HUES48 (cell line): ENCODE data around the gene DTNBP1.

ENCODE experiments used
- H3K27ac ChIP-seq: one replicate; pipeline ENCODE4 v1.7.0; 2013; ENCODE audit warnings: low read depth, low read length, inconsistent platforms
- H3K27me3 ChIP-seq: 2 replicates; pipeline ENCODE4 v1.6.1; 2013; ENCODE audit warnings: mild to moderate bottlenecking, low read length; ENCODE audit not compliant: control insufficient read depth, insufficient read depth
- H3K36me3 ChIP-seq: 2 replicates; pipeline ENCODE4 v1.6.1; 2013; ENCODE audit warnings: low read length; ENCODE audit not compliant: control insufficient read depth, insufficient read depth
- H3K4me1 ChIP-seq: 2 replicates; pipeline ENCODE4 v1.6.1; 2013; ENCODE audit warnings: mild to moderate bottlenecking, low read length; ENCODE audit not compliant: control insufficient read depth, insufficient read depth
- H3K4me3 ChIP-seq: 2 replicates; pipeline ENCODE4 v1.5.1; 2013; ENCODE audit warnings: mild to moderate bottlenecking, low read depth, low read length
- H3K9ac ChIP-seq: 2 replicates; pipeline ENCODE4 v1.6.1; 2013; ENCODE audit warnings: mild to moderate bottlenecking, low read depth, low read length, moderate library complexity
- H3K9me3 ChIP-seq: 2 replicates; pipeline ENCODE4 v1.6.1; 2013; ENCODE audit warnings: low read length; ENCODE audit not compliant: control insufficient read depth, insufficient read depth

DTNBP1 gene

DNA sequence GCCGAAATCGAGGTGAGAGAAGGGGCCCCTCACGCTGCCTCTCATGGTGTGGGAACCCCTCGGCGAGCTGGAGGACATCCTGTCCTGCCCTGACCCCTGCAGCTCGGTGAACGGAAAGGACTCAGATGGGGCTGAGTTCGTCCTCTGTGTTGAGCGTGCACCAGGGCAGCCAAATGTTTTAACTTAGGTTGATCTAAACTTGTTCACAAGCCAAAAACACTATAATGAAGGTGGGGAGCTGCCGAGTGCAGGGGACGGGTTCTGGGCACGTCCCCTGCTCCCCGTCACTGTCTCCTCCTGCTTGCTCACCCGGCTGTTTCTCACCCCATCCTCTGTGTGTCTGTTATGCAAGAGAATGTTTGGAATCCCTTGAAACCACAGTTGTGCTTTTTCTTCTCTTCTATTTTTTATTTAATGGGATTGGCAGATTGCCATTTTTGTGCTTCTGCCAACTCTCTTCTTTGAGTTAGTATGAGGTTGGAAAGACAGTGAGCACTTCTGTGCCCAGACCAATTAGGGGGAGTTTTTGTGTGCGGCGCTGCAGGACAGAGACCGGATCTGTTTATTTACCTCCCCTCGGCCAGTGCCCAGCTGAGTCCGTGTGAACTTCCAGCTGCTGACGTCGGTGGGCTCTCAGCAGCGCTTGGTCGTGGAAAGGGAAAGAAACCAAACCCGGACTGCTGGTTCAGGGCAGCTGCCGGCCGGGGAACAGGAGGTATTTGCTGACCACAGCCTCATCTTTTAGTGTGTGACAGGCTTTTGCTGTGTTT is 158.1 kb downstream of the DTNBP1 start:
- Histone ChIP-seq H3K27ac (no peak overlapping the region), H3K9me3 (no peaks in the 10 kb centered on the region), H3K36me3 (peaks cover 100% of the 10 kb centered on the region), H3K4me3 (no peak overlapping the region), H3K9ac (no peak overlapping the region), H3K4me1 (peaks cover 24% of the 10 kb centered on the region), H3K27me3 (no peaks in the 10 kb centered on the region)

DNA sequence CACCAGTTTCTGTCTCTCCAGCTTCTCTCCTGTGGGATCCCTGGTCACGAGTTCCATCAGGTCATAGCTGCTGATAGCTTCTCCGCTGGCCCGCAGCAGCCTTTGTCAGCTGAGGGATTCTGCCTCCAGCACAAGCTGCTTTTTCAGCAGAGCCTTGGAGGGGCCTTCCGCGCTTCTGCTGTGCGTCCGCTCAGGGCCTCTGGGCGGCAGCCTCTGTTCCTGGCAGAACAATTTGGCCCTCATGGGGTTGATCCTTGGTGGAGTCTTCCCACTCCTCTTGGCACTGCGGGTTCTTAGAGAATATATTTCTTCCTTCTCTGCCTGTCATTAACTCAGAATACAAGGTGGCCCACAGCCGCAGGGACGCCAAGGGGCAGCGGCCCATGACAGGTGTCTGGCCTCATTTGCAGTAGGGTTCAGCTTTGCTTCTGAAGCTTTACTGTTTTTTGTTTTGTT is 158.8 kb downstream of the DTNBP1 start:
- peaks cover 100% of the 10 kb centered on the region for H3K36me3 ChIP-seq
- no peak overlapping the region for H3K27ac ChIP-seq

DNA sequence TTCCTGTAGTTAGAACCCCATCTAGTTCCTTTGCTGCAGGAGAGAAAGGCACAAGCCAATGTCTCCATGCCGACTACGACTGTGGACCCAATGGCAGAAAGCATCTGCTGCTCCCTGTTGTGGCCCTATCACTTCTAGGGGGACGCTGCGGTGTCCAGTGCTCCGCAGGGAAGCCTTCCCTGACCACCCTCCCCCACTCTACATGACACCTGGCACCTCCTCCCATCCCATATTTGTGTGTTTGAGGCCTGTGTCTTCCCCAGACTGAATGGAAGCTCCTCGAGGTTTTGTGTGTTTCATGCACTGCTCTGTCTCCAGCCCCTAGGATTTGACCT is 159.5 kb downstream of the DTNBP1 start:
- Histone ChIP-seq H3K27me3 (no peaks in the 10 kb centered on the region), H3K27ac (no peak overlapping the region)

More for the DNA sequence above, 158.8 kb downstream of the DTNBP1 start:
- Histone ChIP-seq H3K27me3 (no peaks in the 10 kb centered on the region), H3K4me3 (no peak overlapping the region), H3K9ac (no peak overlapping the region), H3K4me1 (peaks cover 24% of the 10 kb centered on the region), H3K9me3 (no peaks in the 10 kb centered on the region)

DNA sequence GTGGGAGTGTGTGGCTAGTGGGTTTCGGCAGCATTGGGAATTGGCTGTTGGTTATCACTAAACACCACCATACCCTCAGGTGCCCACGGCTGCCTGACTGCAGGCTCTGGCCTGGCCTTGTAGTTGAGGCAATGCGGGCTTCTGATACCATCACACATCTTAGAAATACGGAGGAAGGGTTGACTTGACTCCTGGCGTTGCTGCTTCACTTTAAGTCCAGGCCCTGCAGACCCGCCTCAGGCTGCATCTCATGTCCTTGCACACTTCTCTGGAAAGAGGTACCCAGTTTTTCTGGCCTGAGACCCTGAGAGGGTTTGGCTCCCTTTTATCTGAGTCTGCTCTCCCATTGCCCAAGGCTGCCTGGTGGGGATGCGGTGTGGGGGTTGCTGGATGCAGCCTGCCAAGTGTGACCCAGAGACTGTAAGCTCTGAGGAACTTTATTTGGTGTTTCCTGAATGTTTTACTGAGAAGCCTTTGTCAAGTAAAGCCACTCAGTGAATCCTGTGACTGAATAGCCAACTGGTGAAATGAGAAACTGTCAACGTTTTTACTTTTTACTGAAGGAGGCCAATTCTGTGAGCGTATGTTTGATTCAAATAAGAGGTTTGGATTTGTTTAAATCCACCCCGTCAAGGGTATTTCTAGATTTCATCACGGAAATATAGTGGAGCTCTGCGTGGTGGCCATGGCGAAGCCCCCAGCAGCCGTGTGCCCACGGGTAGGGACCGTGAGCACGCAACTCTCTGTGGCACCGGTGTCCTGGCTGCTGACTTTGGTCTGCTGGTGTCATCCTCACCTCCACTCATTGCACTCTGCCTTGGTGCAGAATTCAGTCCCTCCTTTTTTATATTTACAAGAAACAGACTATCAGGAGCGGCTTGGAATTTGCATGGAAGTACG is 160.1 kb downstream of the DTNBP1 start:
- Histone ChIP-seq H3K27ac (no peak overlapping the region), H3K4me1 (peaks cover 13% of the 10 kb centered on the region), H3K36me3 (peaks cover 100% of the 10 kb centered on the region), H3K27me3 (no peaks in the 10 kb centered on the region), H3K9ac (no peak overlapping the region), H3K4me3 (no peak overlapping the region), H3K9me3 (no peaks in the 10 kb centered on the region)

More for the DNA sequence above, 159.5 kb downstream of the DTNBP1 start:
- no peaks in the 10 kb centered on the region for H3K9me3 ChIP-seq
- H3K9ac ChIP-seq, result no peak overlapping the region
- H3K4me3 ChIP-seq, result no peak overlapping the region
- peaks cover 100% of the 10 kb centered on the region for H3K36me3 ChIP-seq
- H3K4me1 ChIP-seq, result peaks cover 17% of the 10 kb centered on the region

DNA sequence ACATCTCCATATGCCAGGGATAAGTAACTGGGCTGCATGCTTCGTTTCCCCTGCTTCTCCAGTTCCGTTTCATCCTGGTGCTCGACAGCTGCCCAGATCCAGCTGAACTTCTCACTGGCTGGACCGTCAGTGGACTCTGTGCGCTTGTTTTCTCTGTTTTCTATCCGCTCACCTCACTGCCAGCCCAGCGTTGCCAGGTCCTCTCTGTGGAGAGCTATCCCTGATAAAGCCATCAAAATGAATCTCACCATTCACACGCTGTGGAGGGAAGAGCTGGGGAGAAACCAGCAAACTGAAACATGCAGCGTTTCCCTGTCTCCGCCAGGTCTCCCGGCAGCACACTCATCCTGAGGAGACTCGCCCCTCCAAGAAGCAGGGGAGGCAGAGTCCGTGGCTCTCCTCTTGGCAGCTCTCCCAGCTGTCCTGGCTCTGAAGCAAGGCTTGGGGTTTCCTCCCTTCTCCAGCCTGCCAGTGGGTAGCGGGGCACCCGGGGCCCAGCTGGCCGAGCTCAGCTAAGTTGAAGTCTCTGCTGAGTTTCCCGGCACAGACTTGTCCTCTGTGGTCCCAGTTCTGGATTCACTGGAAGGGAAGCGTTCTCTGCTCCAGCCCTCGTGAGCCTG is 160.9 kb downstream of the DTNBP1 start:
- no peaks in the 10 kb centered on the region for H3K27me3 ChIP-seq
- peaks cover 98% of the 10 kb centered on the region for H3K36me3 ChIP-seq
- peaks cover 7% of the 10 kb centered on the region for H3K4me1 ChIP-seq
- no peak overlapping the region for H3K27ac ChIP-seq
- H3K9me3 ChIP-seq, result no peaks in the 10 kb centered on the region
- H3K9ac ChIP-seq, result no peak overlapping the region
- H3K4me3 ChIP-seq, result no peak overlapping the region

DNA sequence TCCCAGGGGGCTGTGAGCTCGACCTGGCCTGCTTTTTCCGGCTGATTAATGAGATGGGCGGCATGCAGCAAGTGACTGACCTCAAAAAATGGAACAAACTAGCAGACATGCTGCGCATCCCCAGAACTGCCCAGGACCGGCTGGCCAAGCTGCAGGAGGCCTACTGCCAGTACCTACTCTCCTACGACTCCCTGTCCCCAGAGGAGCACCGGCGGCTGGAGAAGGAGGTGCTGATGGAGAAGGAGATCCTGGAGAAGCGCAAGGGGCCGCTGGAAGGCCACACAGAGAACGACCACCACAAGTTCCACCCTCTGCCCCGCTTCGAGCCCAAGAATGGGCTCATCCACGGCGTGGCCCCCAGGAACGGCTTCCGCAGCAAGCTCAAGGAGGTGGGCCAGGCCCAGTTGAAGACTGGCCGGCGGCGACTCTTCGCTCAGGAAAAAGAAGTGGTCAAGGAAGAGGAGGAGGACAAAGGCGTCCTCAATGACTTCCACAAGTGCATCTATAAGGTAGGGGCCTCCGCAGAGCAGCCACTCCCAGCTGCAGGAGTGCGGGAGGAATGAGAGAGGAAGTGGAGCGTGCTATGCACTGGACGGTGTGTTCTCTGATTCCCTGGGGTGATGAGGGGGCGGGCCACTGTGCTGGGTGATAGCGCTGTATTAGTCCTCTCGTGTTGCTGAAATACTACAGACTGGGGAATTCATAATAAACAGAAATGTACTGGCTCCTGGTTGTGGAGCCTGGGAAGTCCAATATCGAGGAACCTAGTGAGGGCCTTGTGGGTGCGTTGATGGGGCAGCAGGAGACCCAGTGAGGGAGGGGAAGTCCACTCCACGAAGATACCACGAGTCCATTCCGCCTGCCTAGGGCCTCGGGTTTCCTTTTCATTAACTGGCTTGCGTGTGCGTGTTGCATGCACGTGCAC is 161.7 kb downstream of the DTNBP1 start:
- Histone ChIP-seq H3K9ac (no peak overlapping the region), H3K4me1 (no peaks in the 10 kb centered on the region), H3K36me3 (peaks cover 98% of the 10 kb centered on the region), H3K4me3 (no peak overlapping the region), H3K27ac (no peak overlapping the region), H3K27me3 (no peaks in the 10 kb centered on the region), H3K9me3 (no peaks in the 10 kb centered on the region)

DNA sequence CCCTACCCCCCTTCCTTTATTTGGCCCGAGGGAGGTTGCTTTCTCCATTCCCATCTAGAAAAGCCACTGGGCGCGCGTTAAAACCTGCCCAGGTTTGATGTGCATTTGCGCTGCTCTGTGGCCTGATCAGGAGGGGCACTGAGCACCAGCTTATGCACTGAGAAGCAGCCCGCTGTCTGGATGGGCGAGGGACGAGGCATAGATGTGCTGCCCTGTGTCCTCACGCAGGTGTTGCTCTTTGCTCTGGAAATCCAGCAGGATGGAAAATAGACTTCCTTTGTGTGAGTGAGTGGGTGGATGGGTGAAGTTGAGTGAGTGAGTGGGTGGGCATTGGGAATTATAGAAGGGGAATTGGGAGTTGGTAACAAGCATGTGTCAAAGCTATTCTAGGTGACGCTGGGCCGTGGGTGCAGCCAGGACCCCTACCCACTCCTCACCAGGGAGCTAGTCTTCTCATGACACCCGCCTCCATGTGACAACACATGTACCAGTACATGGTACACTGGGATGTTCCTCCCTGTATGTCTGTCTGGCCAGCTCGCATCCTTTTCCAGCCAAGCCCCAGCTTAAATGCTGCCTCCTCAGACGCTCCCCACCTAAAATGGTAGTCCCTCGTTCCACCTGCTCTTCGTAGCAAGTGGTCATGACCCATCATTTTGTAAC is 162.6 kb downstream of the DTNBP1 start:
- no peak overlapping the region for H3K27ac ChIP-seq
- no peaks in the 10 kb centered on the region for H3K4me1 ChIP-seq
- H3K9ac ChIP-seq, result no peak overlapping the region
- no peaks in the 10 kb centered on the region for H3K9me3 ChIP-seq
- peaks cover 98% of the 10 kb centered on the region for H3K36me3 ChIP-seq
- H3K27me3 ChIP-seq, result no peaks in the 10 kb centered on the region
- H3K4me3 ChIP-seq, result no peak overlapping the region

DNA sequence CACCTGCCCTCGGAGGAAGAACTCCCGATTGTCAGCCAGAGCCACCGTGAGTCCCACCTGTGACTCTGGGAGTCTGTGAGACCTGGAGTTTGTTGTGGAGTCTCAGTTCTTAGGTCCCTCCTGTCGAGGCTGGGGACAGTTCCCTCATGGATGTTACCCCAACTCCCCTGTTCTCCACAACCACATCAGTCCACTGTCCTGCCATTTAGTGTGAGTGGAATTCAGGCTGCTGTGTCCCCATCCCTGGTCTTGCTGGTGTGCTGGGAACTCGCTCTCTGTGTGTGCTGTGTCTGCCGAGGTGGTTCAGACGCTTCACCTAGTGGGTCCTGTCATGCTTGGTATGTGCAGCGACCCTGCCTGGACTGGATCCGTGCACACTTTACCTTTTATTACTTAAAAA is 163.2 kb downstream of the DTNBP1 start:
- no peaks in the 10 kb centered on the region for H3K4me1 ChIP-seq
- H3K4me3 ChIP-seq, result no peak overlapping the region
- H3K9me3 ChIP-seq, result no peaks in the 10 kb centered on the region
- no peaks in the 10 kb centered on the region for H3K27me3 ChIP-seq
- no peak overlapping the region for H3K27ac ChIP-seq
- H3K36me3 ChIP-seq, result peaks cover 98% of the 10 kb centered on the region
- no peak overlapping the region for H3K9ac ChIP-seq

DNA sequence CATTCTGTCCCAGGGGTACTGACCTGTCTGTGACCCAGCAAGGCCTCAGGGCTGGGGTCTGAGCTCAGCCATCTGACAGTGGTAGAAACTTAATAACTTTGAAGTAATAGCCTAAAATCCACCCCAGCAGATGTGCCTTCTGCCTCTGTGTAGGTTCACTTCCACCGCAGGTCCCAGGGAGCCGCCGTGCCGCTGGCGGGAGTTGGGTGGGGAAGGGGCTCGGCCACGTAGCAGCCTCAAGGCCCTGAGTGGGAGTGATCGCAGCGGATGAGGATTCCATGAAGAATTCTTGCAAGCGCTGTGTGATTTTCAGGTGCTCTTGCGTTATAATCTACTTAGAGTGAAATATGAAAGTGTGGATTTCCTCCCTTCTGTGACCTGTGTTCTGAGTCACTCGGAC is 163.7 kb downstream of the DTNBP1 start:
- Histone ChIP-seq H3K36me3 (peaks cover 94% of the 10 kb centered on the region), H3K27me3 (no peaks in the 10 kb centered on the region), H3K4me3 (no peak overlapping the region), H3K9me3 (no peaks in the 10 kb centered on the region), H3K9ac (no peak overlapping the region), H3K27ac (no peak overlapping the region), H3K4me1 (peaks cover under 1% of the 10 kb centered on the region)

DNA sequence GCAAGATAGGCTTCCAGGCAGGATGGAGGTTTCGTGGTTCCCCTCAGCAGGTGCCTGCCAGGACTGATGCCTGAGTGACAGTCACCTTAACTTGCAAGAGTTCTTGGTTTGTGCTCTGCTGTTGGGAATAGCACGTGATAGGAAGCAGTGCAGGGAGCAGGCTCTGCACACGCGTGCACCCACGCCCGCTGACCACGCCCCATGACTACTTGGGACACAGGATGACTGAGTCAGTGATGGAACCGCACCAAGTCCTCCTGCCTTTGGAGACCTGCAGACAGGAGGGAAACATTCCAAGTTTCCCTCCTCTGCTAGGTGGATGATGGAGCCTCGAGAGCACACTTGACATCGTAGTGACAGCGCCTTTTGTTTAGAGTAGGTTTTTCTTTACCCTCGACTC is 164.2 kb downstream of the DTNBP1 start:
- Histone ChIP-seq H3K27ac (no peak overlapping the region), H3K36me3 (peaks cover 91% of the 10 kb centered on the region), H3K4me1 (peaks cover 5% of the 10 kb centered on the region), H3K9ac (no peak overlapping the region), H3K9me3 (no peaks in the 10 kb centered on the region), H3K27me3 (no peaks in the 10 kb centered on the region), H3K4me3 (no peak overlapping the region)
